Measurements from ENCODE around the gene LRRD1. TPM values are rescaled to one million over a fixed set of nuclear protein-coding genes. Genes with fewer than 3 reads are reported as not detected.

The LRRD1 gene
- total and polyA plus RNA-seq, 2 of the 13 experiments (the other 11 are each of a cell fraction or from before 2014, with no cell fraction given): 0.03 TPM; not detected in 1

DNA sequence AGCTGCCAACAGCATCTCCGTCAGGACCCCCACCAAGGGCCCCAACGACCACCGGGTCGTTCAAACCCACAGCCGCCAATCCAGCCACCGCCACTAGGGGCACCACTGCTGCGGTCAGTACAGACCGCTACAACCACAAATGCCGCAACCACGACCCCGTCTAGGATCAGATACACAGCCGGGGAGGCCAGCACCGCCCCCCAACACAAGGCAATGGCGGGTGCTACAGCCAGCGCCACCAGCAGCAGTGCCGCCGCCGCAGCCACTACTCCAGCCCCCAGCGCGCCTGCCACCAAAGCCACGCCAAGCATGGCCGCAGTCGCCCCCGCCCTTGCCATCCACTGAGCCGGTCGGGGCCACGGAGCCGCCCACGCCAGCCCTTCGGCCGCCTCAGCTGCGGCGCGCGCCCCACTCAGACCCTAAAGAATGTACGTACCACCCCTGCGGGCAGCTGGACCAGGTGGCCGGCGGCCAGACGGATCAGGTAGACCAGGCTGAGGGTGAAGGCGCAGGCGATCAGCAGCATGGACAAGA, 45.1 kb downstream of the LRRD1 start (continued):
- TF ChIP-seq, protein P1, sequence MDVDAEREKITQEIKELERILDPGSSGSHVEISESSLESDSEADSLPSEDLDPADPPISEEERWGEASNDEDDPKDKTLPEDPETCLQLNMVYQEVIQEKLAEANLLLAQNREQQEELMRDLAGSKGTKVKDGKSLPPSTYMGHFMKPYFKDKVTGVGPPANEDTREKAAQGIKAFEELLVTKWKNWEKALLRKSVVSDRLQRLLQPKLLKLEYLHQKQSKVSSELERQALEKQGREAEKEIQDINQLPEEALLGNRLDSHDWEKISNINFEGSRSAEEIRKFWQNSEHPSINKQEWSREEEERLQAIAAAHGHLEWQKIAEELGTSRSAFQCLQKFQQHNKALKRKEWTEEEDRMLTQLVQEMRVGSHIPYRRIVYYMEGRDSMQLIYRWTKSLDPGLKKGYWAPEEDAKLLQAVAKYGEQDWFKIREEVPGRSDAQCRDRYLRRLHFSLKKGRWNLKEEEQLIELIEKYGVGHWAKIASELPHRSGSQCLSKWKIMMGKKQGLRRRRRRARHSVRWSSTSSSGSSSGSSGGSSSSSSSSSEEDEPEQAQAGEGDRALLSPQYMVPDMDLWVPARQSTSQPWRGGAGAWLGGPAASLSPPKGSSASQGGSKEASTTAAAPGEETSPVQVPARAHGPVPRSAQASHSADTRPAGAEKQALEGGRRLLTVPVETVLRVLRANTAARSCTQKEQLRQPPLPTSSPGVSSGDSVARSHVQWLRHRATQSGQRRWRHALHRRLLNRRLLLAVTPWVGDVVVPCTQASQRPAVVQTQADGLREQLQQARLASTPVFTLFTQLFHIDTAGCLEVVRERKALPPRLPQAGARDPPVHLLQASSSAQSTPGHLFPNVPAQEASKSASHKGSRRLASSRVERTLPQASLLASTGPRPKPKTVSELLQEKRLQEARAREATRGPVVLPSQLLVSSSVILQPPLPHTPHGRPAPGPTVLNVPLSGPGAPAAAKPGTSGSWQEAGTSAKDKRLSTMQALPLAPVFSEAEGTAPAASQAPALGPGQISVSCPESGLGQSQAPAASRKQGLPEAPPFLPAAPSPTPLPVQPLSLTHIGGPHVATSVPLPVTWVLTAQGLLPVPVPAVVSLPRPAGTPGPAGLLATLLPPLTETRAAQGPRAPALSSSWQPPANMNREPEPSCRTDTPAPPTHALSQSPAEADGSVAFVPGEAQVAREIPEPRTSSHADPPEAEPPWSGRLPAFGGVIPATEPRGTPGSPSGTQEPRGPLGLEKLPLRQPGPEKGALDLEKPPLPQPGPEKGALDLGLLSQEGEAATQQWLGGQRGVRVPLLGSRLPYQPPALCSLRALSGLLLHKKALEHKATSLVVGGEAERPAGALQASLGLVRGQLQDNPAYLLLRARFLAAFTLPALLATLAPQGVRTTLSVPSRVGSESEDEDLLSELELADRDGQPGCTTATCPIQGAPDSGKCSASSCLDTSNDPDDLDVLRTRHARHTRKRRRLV (CRISPR knock-in tag; IDR thresholded peaks at IDR 0.05): no peak
- TF ChIP-seq CBFB (CRISPR knock-in tag; IDR thresholded peaks at IDR 0.05): peak; percentile 96
- no peak for TF ChIP-seq NFYB (CRISPR knock-in tag; IDR thresholded peaks at IDR 0.05)
- no peak for TF ChIP-seq SMYD3 (CRISPR knock-in tag; IDR thresholded peaks at IDR 0.05)
- TF ChIP-seq SATB2 (CRISPR knock-in tag; IDR thresholded peaks at IDR 0.05): no peak
- no peak for TF ChIP-seq PLRG1 (conservative IDR thresholded peaks at IDR 0.05)
- TF ChIP-seq ZNF589 (CRISPR knock-in tag; conservative IDR thresholded peaks at IDR 0.05): peak; percentile 21; the same call in 1 of the 2 replicates
- no peak for TF ChIP-seq NFKB2 (CRISPR knock-in tag; IDR thresholded peaks at IDR 0.05; ENCODE audit: borderline replicate concordance)
- no peak for TF ChIP-seq MLLT10 (CRISPR knock-in tag; IDR thresholded peaks at IDR 0.05)
- TF ChIP-seq, protein P2, sequence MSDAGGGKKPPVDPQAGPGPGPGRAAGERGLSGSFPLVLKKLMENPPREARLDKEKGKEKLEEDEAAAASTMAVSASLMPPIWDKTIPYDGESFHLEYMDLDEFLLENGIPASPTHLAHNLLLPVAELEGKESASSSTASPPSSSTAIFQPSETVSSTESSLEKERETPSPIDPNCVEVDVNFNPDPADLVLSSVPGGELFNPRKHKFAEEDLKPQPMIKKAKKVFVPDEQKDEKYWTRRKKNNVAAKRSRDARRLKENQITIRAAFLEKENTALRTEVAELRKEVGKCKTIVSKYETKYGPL (CRISPR knock-in tag; IDR thresholded peaks at IDR 0.05): no peak
- TF ChIP-seq TOE1 (CRISPR knock-in tag; IDR thresholded peaks at IDR 0.05): no peak
- TF ChIP-seq, protein P3, sequence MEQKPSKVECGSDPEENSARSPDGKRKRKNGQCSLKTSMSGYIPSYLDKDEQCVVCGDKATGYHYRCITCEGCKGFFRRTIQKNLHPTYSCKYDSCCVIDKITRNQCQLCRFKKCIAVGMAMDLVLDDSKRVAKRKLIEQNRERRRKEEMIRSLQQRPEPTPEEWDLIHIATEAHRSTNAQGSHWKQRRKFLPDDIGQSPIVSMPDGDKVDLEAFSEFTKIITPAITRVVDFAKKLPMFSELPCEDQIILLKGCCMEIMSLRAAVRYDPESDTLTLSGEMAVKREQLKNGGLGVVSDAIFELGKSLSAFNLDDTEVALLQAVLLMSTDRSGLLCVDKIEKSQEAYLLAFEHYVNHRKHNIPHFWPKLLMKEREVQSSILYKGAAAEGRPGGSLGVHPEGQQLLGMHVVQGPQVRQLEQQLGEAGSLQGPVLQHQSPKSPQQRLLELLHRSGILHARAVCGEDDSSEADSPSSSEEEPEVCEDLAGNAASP (CRISPR knock-in tag; IDR thresholded peaks at IDR 0.05; ENCODE audit: borderline replicate concordance): no peak
- no peak for TF ChIP-seq JUND (CRISPR knock-in tag; IDR thresholded peaks at IDR 0.05)
- TF ChIP-seq, protein P4, sequence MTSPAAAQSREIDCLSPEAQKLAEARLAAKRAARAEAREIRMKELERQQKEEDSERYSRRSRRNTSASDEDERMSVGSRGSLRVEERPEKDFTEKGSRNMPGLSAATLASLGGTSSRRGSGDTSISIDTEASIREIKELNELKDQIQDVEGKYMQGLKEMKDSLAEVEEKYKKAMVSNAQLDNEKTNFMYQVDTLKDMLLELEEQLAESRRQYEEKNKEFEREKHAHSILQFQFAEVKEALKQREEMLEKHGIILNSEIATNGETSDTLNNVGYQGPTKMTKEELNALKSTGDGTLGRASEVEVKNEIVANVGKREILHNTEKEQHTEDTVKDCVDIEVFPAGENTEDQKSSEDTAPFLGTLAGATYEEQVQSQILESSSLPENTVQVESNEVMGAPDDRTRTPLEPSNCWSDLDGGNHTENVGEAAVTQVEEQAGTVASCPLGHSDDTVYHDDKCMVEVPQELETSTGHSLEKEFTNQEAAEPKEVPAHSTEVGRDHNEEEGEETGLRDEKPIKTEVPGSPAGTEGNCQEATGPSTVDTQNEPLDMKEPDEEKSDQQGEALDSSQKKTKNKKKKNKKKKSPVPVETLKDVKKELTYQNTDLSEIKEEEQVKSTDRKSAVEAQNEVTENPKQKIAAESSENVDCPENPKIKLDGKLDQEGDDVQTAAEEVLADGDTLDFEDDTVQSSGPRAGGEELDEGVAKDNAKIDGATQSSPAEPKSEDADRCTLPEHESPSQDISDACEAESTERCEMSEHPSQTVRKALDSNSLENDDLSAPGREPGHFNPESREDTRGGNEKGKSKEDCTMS (CRISPR knock-in tag; conservative IDR thresholded peaks at IDR 0.05): 0 out of 2 replicates have a peak, but pooled peaks have one; percentile 19
- TF ChIP-seq RAD21 (CRISPR knock-in tag; IDR thresholded peaks at IDR 0.05): no peak
- TF ChIP-seq, protein P5, sequence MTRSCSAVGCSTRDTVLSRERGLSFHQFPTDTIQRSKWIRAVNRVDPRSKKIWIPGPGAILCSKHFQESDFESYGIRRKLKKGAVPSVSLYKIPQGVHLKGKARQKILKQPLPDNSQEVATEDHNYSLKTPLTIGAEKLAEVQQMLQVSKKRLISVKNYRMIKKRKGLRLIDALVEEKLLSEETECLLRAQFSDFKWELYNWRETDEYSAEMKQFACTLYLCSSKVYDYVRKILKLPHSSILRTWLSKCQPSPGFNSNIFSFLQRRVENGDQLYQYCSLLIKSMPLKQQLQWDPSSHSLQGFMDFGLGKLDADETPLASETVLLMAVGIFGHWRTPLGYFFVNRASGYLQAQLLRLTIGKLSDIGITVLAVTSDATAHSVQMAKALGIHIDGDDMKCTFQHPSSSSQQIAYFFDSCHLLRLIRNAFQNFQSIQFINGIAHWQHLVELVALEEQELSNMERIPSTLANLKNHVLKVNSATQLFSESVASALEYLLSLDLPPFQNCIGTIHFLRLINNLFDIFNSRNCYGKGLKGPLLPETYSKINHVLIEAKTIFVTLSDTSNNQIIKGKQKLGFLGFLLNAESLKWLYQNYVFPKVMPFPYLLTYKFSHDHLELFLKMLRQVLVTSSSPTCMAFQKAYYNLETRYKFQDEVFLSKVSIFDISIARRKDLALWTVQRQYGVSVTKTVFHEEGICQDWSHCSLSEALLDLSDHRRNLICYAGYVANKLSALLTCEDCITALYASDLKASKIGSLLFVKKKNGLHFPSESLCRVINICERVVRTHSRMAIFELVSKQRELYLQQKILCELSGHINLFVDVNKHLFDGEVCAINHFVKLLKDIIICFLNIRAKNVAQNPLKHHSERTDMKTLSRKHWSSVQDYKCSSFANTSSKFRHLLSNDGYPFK (CRISPR knock-in tag; IDR thresholded peaks at IDR 0.05; ENCODE audit: borderline replicate concordance): no peak
- peak; percentile 76; the same call in 1 of the 2 replicates for TF ChIP-seq ZNF724P (CRISPR knock-in tag; IDR thresholded peaks at IDR 0.05; ENCODE audit: borderline replicate concordance)
- TF ChIP-seq FOXC1 (CRISPR knock-in tag; IDR thresholded peaks at IDR 0.05; ENCODE audit: borderline replicate concordance): peak; percentile 48; the same call in 1 of the 2 replicates

Data from HepG2 (cell line).